PC-3 (cell line): Measurements from ENCODE around the gene FGFR3. TPM values are rescaled to one million over a fixed set of nuclear protein-coding genes. Genes with fewer than 3 reads are reported as not detected.

Experiments
- ATAC-seq: fragments of 200-7000 bp; cut with Tn5 transposase; 2 replicates; pipeline ENCODE4 v1.9.1; 2020; ENCODE audit warnings: mild to moderate bottlenecking, moderate library complexity
- BruUV-seq: library from RNA; stranded (reverse); fragments of 400-500 nt; replicated peaks from 2 replicates; lab custom pipeline; 2021; lab: Mats Ljungman, UMichigan
- CTCF ChIA-PET: fragments of 300-600 bp; sonication (Branson Sonifier 250); formaldehyde crosslinking; loops from one replicate; lab custom pipeline; 2022; ENCODE audit warnings: antibody characterized with exemption; lab: Charles Lee
- POLR2A ChIA-PET: fragments of 300-600 bp; sonication (Branson Sonifier 250); formaldehyde crosslinking; loops from one replicate; lab custom pipeline; 2022; ENCODE audit warnings: antibody characterized with exemption; ENCODE audit not compliant: unreplicated experiment; lab: Charles Lee
- DNase-seq: peaks from one replicate; pipeline ENCODE4 v3.0.0-alpha.2; 2015
- H2AFZ ChIP-seq: fragments of 300-600 bp; sonication (generic); 2 replicates; pipeline ENCODE4 v1.6.0; 2016; ENCODE audit warnings: antibody characterized with exemption, low read length
- H3F3A ChIP-seq: fragments of 300-600 bp; sonication (generic); one replicate; pipeline ENCODE4 v1.6.0; 2017; ENCODE audit warnings: antibody characterized with exemption, low read length, control low read depth, mild to moderate bottlenecking; ENCODE audit not compliant: unreplicated experiment
- H3K27ac ChIP-seq: fragments of 300-600 bp; sonication (generic); 2 replicates; pipeline ENCODE4 v1.5.1; 2016; ENCODE audit warnings: mild to moderate bottlenecking, low read length
- H3K27me3 ChIP-seq: fragments of 300-600 bp; sonication (generic); 2 replicates; pipeline ENCODE4 v1.6.1; 2016; ENCODE audit warnings: low read length, mixed read lengths
- H3K36me3 ChIP-seq: fragments of 300-600 bp; sonication (generic); 2 replicates; pipeline ENCODE4 v1.6.1; 2016; ENCODE audit warnings: low read depth, mixed run types, low read length, mixed read lengths
- H3K4me1 ChIP-seq: fragments of 300-600 bp; sonication (generic); 2 replicates; pipeline ENCODE4 v1.5.1; 2016; ENCODE audit warnings: low read length; ENCODE audit not compliant: insufficient read depth
- H3K4me2 ChIP-seq: fragments of 300-600 bp; sonication (generic); 2 replicates; pipeline ENCODE4 v1.6.0; 2016; ENCODE audit warnings: low read length
- H3K4me3 ChIP-seq: fragments of 300-600 bp; sonication (generic); 2 replicates; pipeline ENCODE4 v1.5.1; 2016; ENCODE audit warnings: mild to moderate bottlenecking, low read length, mixed read lengths
- H3K79me2 ChIP-seq: fragments of 300-600 bp; sonication (generic); 2 replicates; pipeline ENCODE4 v1.6.1; 2017; ENCODE audit warnings: low read length, mixed read lengths
- H3K9ac ChIP-seq: fragments of 300-600 bp; sonication (generic); 2 replicates; pipeline ENCODE4 v1.6.0; 2016; ENCODE audit warnings: mild to moderate bottlenecking, low read length
- H3K9me2 ChIP-seq: fragments of 300-600 bp; sonication (generic); replicated peaks from 2 replicates; pipeline ENCODE4 v1.6.1; 2016; ENCODE audit warnings: mixed run types, low read length, mixed read lengths
- H3K9me3 ChIP-seq: fragments of 300-600 bp; sonication (generic); 2 replicates; pipeline ENCODE4 v1.6.1; 2016; ENCODE audit warnings: low read length, mixed read lengths
- H4K20me1 ChIP-seq: fragments of 300-600 bp; sonication (generic); 2 replicates; pipeline ENCODE4 v1.6.1; 2016; ENCODE audit warnings: low read length, mixed read lengths
- EZH2 ChIP-seq: fragments of 300-600 bp; sonication (generic); IDR thresholded peaks from one replicate; pipeline ENCODE4 v1.6.1; 2017; ENCODE audit warnings: antibody characterized with exemption, mild to moderate bottlenecking, low read length; ENCODE audit not compliant: unreplicated experiment
- EZH2phosphoT487 ChIP-seq: fragments of 300-600 bp; sonication (generic); IDR thresholded peaks from 2 replicates; pipeline ENCODE4 v1.6.1; 2018; ENCODE audit warnings: mild to moderate bottlenecking, antibody characterized with exemption, low read length, borderline replicate concordance
- intact Hi-C: fragments of 100-400 bp; cut with micrococcal nuclease; formaldehyde crosslinking; loops from 2 replicates; pipeline ENCODE4 v1.9.0; 2023
- total RNA-seq: library from RNA; depleted of rRNA; stranded (reverse); fragments of >200 nt; gene quantifications from 2 replicates; pipeline ENCODE4 v1.2.3, GENCODE V29; 2014
- TF ChIP-seq, protein P1 (sequence below): fragments of 300-600 bp; sonication (generic); conservative IDR thresholded peaks from 2 replicates; pipeline ENCODE4 v1.5.1; 2017; ENCODE audit warnings: antibody characterized with exemption, low read depth, mild to moderate bottlenecking, low read length

The FGFR3 gene
- total RNA-seq, 1 experiment from 2014 or later, result 0.11 TPM

DNA sequence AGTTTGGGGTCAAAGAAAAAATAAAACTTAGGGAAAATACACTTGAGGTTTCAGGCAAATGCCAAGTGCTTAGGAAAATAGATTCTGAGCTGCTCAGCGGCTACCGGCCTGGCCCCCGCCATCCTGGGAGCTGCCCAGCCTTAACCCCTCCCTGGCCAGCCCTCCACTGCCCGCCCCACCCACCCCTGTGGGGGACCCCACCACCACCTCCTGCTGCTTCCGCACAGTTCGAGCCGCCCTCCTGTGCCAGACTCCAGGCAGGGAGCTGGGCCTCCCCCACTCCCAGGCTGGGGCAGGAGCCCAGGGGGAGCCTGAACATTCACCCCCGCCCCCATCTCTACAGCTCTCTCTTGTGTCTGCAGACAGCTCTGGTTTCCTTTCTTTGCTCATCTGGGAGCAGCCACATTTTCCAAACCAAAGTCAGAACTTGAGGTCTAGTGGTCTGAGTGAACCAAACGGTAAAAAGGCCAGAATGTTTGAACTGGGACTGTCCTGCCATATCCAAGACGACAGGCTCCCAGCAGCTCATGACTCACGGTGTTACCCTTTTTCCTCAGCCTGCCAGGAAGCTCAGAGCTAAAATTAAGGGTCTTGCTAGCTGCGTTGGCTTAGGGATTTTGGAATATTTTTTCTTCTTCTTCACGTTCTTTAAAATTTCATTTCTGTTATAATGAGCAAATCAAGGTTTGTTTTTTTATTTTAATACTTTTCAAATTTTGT, 4.7 kb upstream of the FGFR3 start:
- no peak overlapping the region for H3K9ac ChIP-seq
- H3K4me3 ChIP-seq, result no peak overlapping the region
- H3K9me3 ChIP-seq, result no peaks in the 10 kb centered on the region
- H3K79me2 ChIP-seq, result no peaks in the 10 kb centered on the region
- no peak for DNase-seq
- no peaks in the 10 kb centered on the region for H3F3A ChIP-seq
- ChIA-PET POLR2A (no interaction called here), CTCF (interaction anchor here (0.6 kb wide), 1 partner anchor 31 kb away, joined by 7 read pairs; no protein-coding TSS in a partner anchor)
- no peak for ATAC-seq
- no peak overlapping the region for H3K27ac ChIP-seq
- H4K20me1 ChIP-seq, result no peaks in the 10 kb centered on the region
- H3K36me3 ChIP-seq, result no peaks in the 10 kb centered on the region
- H3K9me2 ChIP-seq, result no peaks in the 10 kb centered on the region
- intact Hi-C loops, result no loop called here
- no TSS peak for BruUV-seq
- H2AFZ ChIP-seq, result no peak overlapping the region
- no peak overlapping the region for H3K4me2 ChIP-seq
- no peaks in the 10 kb centered on the region for H3K4me1 ChIP-seq
- no peaks in the 10 kb centered on the region for H3K27me3 ChIP-seq
- TF ChIP-seq, protein P1, sequence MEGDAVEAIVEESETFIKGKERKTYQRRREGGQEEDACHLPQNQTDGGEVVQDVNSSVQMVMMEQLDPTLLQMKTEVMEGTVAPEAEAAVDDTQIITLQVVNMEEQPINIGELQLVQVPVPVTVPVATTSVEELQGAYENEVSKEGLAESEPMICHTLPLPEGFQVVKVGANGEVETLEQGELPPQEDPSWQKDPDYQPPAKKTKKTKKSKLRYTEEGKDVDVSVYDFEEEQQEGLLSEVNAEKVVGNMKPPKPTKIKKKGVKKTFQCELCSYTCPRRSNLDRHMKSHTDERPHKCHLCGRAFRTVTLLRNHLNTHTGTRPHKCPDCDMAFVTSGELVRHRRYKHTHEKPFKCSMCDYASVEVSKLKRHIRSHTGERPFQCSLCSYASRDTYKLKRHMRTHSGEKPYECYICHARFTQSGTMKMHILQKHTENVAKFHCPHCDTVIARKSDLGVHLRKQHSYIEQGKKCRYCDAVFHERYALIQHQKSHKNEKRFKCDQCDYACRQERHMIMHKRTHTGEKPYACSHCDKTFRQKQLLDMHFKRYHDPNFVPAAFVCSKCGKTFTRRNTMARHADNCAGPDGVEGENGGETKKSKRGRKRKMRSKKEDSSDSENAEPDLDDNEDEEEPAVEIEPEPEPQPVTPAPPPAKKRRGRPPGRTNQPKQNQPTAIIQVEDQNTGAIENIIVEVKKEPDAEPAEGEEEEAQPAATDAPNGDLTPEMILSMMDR, result no peak
- TF ChIP-seq EZH2 (no peak), EZH2phosphoT487 (no peak)

DNA sequence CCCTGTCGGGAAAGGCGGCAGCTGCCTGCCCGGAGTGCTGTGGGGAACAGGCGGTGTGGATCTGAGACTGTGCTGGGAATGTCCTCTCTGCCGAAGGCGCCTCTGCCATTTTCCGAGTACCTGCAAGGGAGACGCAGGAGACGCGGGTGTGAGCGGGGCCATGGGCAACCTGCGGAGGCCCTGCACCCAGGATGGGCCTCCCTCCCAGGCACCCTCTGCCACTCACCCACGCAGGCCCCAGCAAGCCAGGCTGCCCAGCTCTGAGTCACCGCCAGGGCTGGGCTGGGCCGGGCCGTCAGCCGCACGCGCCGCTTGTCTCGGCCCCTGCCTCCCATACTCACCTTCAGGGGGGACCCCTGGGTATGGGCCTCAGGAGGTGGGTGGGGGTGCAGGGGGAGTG, 3.5 kb upstream of the FGFR3 start:
- Histone ChIP-seq H2AFZ (no peak overlapping the region), H3F3A (no peaks in the 10 kb centered on the region), H4K20me1 (no peaks in the 10 kb centered on the region), H3K4me2 (no peak overlapping the region), H3K27me3 (peaks cover 7% of the 10 kb centered on the region), H3K9me3 (no peaks in the 10 kb centered on the region), H3K9me2 (no peaks in the 10 kb centered on the region), H3K4me3 (no peak overlapping the region), H3K27ac (no peak overlapping the region), H3K79me2 (no peaks in the 10 kb centered on the region), H3K4me1 (no peaks in the 10 kb centered on the region), H3K36me3 (no peaks in the 10 kb centered on the region), H3K9ac (no peak overlapping the region)
- TF ChIP-seq EZH2, result no peak
- TF ChIP-seq EZH2phosphoT487, result no peak
- TF ChIP-seq, protein P1, result no peak
- ATAC-seq, result no peak
- no TSS peak for BruUV-seq
- intact Hi-C loops, result no loop called here
- ChIA-PET POLR2A (no interaction called here), CTCF (no interaction called here)
- no peak for DNase-seq

GRCh38 chr4:1790005-1790404, 3.1 kb upstream of the FGFR3 start:
- CTCF ChIA-PET, result no interaction called here
- no peak overlapping the region for H3K27ac ChIP-seq
- H3K27me3 ChIP-seq, result peaks cover 11% of the 10 kb centered on the region
- POLR2A ChIA-PET, result no interaction called here
- no peaks in the 10 kb centered on the region for H3K9me3 ChIP-seq
- H3K4me1 ChIP-seq, result no peaks in the 10 kb centered on the region
- H4K20me1 ChIP-seq, result no peaks in the 10 kb centered on the region
- intact Hi-C loops, result no loop called here
- H2AFZ ChIP-seq, result no peak overlapping the region
- no peaks in the 10 kb centered on the region for H3F3A ChIP-seq
- BruUV-seq, result no TSS peak
- TF ChIP-seq, protein P1, result no peak
- TF ChIP-seq EZH2, result no peak
- TF ChIP-seq EZH2phosphoT487, result no peak
- no peak for DNase-seq
- H3K4me2 ChIP-seq, result no peak overlapping the region
- H3K9me2 ChIP-seq, result no peaks in the 10 kb centered on the region
- no peak overlapping the region for H3K4me3 ChIP-seq
- no peak for ATAC-seq
- no peaks in the 10 kb centered on the region for H3K79me2 ChIP-seq
- H3K9ac ChIP-seq, result no peak overlapping the region
- no peaks in the 10 kb centered on the region for H3K36me3 ChIP-seq
